ENCODE measurements around the gene LRCH4.
A peak's percentile ranks its signal among the peaks of the same experiment; 100 is the strongest.
"Not testable (repeated sequence)": the region's sequence is repeated elsewhere in the genome, so short reads cannot be mapped to it uniquely, and the experiment has no call there.

Gene LRCH4

GRCh38 chr7:100540073-100540723 is 45.7 kb downstream of the LRCH4 start:
- FAIRE-seq, result no peak
- no peak for TF ChIP-seq PAX5 (IDR thresholded peaks at IDR 0.05; ENCODE audit: insufficient read depth, low read length, severe bottlenecking)
- TF ChIP-seq POLR2A (IDR thresholded peaks at IDR 0.05; ENCODE audit: low read depth, low read length), result no peak
- TF ChIP-seq TAF1 (IDR thresholded peaks at IDR 0.05; ENCODE audit: low read depth, low read length), result no peak
- TF ChIP-seq SPI1 (IDR thresholded peaks at IDR 0.05; ENCODE audit: low read depth, low read length), result no peak
- TF ChIP-seq POU2F2 (IDR thresholded peaks at IDR 0.05; ENCODE audit: low read depth, low read length), result no peak

GRCh38 chr7:100539436-100540006 is 46.4 kb downstream of the LRCH4 start:
- TF ChIP-seq SPI1 (IDR thresholded peaks at IDR 0.05; ENCODE audit: low read depth, low read length) (no peak), POLR2AphosphoS5 (IDR thresholded peaks at IDR 0.05; ENCODE audit: low read depth, low read length) (no peak), TAF1 (IDR thresholded peaks at IDR 0.05; ENCODE audit: low read depth, low read length) (no peak), POU2F2 (IDR thresholded peaks at IDR 0.05; ENCODE audit: low read depth, low read length) (no peak), POLR2A (IDR thresholded peaks at IDR 0.05; ENCODE audit: low read depth, low read length) (no peak), PAX5 (IDR thresholded peaks at IDR 0.05; ENCODE audit: insufficient read depth, low read length, severe bottlenecking) (no peak)
- DNase-seq (ENCODE audit: insufficient read length, low spot score) (no peak), FAIRE-seq (no peak)

More at GRCh38 chr7:100540073-100540723, 45.7 kb downstream of the LRCH4 start:
- no peak for DNase-seq (ENCODE audit: insufficient read length, low spot score)

- peak; percentile 95 for FAIRE-seq
- no peak for TF ChIP-seq SPI1 (IDR thresholded peaks at IDR 0.05; ENCODE audit: low read depth, low read length)
- no peak for TF ChIP-seq POU2F2 (IDR thresholded peaks at IDR 0.05; ENCODE audit: low read depth, low read length)
- no peak for TF ChIP-seq POLR2A (IDR thresholded peaks at IDR 0.05; ENCODE audit: low read depth, low read length)
- no peak for TF ChIP-seq POLR2AphosphoS5 (IDR thresholded peaks at IDR 0.05; ENCODE audit: low read depth, low read length)
- no peak; the same call in 1 of the 2 replicates for TF ChIP-seq TAF1 (IDR thresholded peaks at IDR 0.05; ENCODE audit: low read depth, low read length)
- DNase-seq (ENCODE audit: insufficient read length, low spot score), result peak; percentile 97
Measured at GRCh38 chr7:100538654-100539435, 47.1 kb downstream of the LRCH4 start, which contains the start of gene AGFG2. Gene AGFG2 (plus strand): TSS chr7:100539203. CDS start chr7:100539347, 144 bp downstream.

GRCh38 chr7:100538348-100538653 is 47.6 kb downstream of the LRCH4 start:
- DNase-seq (ENCODE audit: insufficient read length, low spot score) (no peak), FAIRE-seq (no peak)
- TF ChIP-seq TAF1 (IDR thresholded peaks at IDR 0.05; ENCODE audit: low read depth, low read length), result no peak
- no peak for TF ChIP-seq POLR2A (IDR thresholded peaks at IDR 0.05; ENCODE audit: low read depth, low read length)

- FAIRE-seq; DNase-seq (ENCODE audit: insufficient read length, low spot score): not testable (repeated sequence)
Measured at GRCh38 chr7:100536695-100537094, 49.2 kb downstream of the LRCH4 start.

- not testable (repeated sequence) for FAIRE-seq; DNase-seq (ENCODE audit: insufficient read length, low spot score)
Measured at GRCh38 chr7:100535982-100536381, 49.9 kb downstream of the LRCH4 start.

GRCh38 chr7:100532165-100533022 is 53.5 kb downstream of the LRCH4 start:
- no peak for FAIRE-seq
- TF ChIP-seq TAF1 (IDR thresholded peaks at IDR 0.05; ENCODE audit: low read depth, low read length) (no peak), PAX5 (IDR thresholded peaks at IDR 0.05; ENCODE audit: insufficient read depth, low read length, severe bottlenecking) (no peak), SPI1 (IDR thresholded peaks at IDR 0.05; ENCODE audit: low read depth, low read length) (no peak)
- DNase-seq (ENCODE audit: insufficient read length, low spot score), result no peak

GRCh38 chr7:100528108-100528866 is 57.6 kb downstream of the LRCH4 start:
- FAIRE-seq; DNase-seq (ENCODE audit: insufficient read length, low spot score): not testable (repeated sequence)
